GM21717 (cell line): ENCODE results near the gene ZNF430.
A peak's percentile ranks its signal among the peaks of the same experiment; 100 is the strongest.
"Not testable (repeated sequence)": the region's sequence is repeated elsewhere in the genome, so short reads cannot be mapped to it uniquely, and the experiment has no call there.

ENCODE experiments used
- ATAC-seq: cut with Tn5 transposase; IDR thresholded peaks from one replicate; pipeline ENCODE4 v1.9.1; 2021; ENCODE audit warnings: mild to moderate bottlenecking, moderate library complexity; ENCODE audit not compliant: unreplicated experiment

The ZNF430 gene

DNA sequence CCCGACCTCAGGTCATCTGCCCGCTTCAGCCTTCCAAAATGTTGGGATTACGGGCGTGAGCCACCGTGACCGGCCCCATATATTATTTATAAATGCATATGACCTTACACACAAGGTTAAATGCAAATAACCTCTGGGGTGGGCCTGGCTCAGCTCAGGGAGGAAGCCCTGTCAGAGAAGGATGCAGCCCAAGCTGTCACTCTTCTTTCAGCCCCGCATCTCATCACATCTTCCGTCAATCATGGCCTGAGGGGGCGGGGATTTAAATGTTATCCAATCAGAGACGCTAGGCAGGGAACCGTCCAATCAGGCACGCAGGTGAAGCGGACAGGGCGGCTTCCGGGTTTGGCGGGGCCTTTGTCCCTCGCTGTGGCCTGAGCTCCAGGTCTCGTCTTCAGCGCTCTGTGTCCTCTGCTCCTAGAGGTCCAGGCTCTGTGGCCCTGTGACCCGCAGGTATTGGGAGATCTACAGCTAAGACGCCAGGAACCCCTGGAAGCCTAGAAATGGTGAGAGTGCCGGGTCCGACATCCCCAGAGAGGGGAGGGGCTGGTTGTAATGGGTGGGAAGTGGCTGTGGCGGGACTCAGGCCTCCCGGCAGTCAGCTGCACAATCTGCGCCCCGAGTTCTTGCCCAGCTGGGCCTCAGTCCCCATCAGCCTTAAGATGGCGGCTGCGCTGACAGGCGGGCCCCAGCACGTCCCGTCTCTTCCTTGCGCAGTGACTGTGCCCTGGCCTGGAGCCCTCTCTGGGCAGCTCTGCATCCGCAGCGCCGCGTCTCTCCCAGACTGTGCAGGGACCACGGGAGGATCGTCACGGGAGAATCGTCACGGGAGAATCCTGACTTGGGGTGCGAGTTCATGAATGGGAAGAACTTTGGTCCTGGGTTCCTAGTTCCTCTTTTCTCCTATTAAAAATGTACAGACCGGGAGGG is at the start of gene ZNF430:
ZNF430 (plus strand) TSS at position 360 of the 930 bp plus-strand sequence; CDS start at position 504, 144 bp downstream.
- peak; percentile 95 for ATAC-seq

DNA sequence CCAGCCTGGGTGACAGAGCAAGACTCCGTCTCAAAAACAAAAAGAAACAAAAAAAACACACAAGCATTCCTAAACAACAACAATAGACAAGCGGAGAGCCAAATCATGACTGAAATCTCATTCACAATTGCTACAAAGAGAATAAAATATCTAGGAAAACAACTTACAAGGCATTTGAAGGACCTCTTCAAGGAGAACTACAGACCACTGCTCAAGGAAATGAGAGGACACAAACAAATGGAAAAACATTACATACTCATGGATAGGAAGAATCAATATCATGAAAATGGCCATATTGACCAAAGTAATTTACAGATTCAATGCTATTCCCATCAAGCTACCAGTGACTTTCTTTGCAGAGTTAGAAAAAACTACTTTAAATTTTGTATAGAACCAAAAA is 27.7 kb upstream of the ZNF430 start:
- ATAC-seq: not testable (repeated sequence)

DNA sequence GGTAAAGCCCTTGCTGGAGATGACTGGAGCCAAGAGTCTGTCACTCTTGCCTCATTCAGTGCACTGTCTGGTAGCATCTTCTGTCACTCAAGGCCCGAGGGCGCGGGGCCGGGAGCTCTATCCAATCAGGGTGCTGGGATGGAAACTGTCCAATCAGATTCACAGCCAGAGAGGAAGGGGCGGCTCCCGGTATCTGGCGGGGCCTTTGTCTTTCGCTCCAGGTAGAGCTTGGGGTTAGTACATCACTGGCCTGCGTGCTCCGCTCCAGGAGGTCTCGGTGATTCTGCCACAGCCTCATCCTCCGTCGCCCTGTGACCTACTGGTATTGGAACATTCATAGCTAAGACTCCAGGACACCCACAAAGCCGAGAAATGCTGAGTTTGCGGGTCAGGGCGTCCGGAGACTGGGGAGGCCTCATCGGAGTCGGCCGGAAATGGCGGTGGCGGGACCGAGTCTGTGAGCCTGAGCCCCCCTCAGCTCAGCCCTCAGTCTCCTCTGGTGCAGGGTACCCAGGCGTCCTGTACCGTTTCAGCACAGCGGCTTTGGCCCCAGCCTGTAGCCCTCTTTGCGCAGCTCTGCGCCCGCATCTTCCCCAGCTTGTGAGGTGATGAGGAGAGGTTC is 20.6 kb upstream of the ZNF430 start:
- peak; percentile 92 for ATAC-seq

DNA sequence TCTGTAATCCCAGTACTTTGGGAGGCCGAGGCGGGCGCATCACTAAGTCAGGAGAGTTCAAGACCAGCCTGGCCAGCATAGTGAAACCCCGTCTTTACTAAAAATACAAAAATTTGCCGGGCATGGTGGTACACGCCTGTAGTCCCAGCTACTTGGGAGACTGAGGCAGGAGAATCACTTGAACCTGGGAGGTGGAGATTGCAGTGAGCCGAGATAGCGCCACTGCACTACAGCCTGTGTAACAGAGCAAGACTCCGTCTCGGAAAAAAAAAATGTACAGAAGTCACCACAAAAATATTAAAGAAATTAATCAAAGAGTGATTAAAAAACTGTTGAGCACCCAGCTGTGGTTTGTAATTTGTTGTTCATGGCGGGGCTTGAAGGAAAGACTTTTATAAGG is 781 bp downstream of the ZNF430 start:
- ATAC-seq: not testable (repeated sequence)

DNA sequence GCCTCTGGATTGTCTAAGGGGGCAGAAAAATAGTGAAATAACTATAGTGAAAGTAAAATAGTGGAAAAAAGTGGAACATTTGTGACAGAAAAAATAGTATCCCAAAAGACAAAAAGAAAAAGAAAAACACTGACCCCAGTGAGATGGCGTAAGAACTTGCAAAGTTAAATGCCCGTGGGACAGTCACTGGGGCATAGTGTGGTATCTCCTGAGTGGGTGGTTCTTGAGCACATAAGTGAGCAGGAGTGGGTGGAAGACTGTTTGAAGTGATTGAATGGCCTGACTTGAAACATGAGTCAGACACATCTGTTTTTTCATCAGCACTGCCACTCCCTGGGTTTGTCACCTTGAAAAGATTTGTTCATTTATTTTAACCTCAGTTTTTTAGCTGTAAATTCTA is 2.5 kb downstream of the ZNF430 start:
- no peak for ATAC-seq

DNA sequence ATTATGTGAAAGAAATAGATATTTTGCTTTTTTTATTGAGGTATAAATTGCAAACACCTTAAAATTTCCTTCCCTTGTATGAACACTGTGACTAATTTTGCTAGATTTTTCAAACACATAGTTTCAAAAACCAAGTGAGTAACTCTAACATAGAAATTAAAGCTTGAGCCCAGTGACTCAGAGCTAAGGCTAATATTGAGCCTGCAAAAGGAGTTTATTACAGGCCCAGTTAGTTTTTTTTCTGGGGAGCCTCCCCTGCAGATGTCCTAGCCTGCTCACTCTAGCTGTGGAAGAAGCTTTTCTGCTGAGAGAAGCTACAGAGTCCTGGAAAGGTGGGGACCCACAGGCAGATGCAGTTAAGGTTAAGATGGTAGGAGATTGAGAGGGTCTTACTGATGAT is 3.4 kb downstream of the ZNF430 start:
- ATAC-seq: no peak

DNA sequence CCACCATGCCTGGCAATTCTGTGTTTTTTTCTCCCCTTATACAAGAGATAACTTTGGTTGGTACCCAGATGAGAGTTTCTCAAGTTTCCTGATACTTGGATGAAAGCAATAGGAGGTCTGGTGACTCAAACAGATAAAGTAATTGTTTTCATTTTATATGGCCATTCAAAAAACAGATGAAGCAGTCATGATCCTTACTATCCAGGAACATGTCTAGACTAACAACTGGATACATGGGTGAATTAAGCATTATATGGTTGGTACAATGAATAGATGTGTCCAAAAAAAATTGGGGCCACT is 8.5 kb downstream of the ZNF430 start:
- no peak for ATAC-seq

DNA sequence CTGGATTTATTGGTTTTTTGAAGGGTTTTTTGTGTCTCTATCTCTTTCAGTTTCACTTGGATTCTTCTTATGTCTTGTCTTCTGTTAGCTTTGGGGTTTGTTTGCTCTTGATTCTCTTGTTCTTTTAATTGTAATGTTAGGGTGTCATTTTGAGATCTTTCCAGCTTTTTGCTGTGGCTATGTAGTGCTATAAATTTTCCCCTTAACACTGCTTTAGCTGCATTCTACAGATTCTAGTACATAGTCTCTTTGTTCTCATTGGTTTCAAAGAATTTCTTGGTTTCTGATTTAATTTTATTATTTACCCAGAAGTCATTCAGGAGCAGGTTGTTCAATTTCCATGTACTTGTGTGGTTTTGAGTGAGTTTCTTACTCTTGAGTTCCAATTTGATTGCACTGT is 24.6 kb downstream of the ZNF430 start:
- ATAC-seq: no peak

DNA sequence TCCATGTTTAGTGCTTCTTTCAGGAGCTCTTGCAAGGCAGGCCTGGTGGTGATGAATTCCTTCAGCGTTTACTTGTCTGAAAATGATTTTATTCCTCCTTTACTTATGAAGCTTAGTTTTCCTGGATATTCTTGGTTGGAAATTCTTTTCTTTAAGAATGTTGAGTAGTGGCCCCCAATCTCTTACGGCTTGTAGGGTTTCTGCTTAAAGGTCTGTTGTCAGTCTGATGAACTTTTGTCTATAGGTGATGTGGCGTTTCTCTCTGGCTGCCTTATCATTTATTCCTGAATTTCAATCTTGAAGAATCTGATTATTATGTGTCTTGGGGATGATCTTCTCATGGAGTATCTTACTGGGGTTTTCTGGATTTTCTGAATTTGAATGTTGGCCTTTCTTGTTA is 26.0 kb downstream of the ZNF430 start:
- no peak for ATAC-seq

DNA sequence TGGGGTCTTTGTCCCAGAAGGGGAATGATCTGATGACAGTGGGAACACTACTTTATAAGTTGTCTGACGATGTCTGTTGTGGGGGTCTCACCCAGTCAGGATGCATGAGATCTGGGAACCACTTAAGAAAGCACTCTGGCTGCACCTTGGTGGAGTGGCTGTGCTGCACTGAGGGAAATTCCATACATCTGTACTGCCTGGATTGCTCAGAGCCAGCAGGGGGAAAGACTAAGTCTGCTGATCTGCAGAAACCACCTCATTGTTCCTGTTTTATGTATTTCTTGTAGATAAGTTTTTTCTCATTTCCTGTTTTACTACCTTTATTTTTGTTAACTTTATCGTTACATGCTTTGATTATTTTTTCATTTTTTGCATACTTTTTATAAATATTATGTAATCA is 27.3 kb downstream of the ZNF430 start:
- ATAC-seq: no peak

DNA sequence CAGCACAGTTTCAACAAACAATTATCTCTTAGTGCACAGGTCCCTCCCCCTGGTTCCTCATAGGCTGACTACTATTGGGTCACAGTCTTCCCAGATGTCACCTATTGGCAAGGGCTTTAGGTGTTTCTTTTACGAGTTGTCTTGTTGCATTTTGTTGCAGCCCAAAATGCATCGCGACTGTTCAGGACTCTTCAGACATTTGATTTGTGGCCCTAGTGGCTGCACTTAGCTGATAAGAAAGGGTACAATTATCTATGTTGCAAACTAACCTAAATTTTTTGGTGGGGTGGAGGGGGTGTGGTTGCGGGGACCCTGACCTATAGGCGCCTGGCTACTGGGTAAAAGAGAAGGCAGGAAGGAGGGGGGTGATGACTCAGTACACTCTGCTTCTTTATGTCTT is 32.4 kb downstream of the ZNF430 start:
- no peak for ATAC-seq

DNA sequence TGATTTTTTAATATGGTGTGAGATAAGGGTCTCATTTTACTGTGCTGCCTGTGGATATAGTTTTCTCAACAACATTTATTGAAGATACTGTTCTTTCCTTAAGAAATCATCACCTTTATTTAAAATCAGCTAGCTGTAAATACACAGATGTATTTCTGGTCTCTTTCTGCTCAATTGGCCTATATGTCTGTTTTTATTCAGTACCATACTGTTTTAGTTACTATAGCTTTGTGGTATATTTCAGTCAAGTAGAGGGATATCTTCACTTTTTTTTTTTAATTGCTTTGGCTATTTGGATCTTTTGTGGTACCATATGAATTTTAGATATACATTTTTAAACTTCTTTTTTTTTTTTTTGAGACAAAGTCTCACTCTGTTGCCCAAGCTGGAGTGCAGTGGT is 44.9 kb downstream of the ZNF430 start:
- no peak for ATAC-seq

DNA sequence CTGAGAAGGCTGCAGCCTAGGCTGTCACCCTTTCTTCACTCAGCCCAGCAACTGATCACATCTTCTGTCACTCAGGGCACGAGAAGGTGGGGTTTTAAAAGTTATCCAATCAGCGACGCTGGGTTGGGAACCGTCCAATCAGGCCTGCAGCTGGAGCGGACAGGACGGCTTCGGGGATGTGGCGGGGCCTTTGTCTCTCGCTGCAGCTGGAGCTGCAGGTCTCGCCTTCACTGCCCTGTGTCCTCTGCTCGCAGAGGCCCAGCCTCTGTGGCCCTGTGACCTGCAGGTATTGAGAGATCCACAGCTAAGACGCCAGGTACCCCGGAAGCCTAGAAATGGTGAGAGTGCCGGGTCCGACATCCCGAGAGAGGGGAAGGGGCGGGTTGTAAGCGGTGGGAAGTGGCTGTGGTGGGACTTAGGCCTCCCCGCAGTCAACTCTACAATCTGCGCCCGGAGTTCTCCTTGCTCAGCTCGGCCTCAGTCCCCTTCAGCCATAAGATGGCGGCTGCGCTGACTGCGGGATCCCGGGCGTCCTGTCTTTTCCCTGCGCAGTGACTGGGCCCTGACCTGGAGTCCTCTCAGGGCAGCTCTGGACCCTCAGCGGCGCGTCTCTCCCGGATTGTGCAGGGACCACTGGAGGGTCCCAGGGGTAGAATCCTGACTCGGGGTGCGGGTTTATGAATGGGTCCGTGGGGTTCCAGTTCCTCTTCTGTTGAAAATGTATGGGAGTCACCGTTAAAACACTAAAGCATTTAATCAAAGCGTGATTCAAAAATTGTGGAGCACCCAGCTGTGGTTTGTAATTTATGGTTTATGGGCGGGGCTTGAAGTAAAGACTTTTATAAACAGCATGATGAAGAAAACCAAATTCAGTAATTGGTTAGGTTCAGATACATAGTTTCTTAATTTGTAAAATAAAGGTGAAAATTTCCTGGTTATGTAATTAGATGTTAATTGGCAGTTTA is 61.8 kb downstream of the ZNF430 start, which contains the start of gene ZNF714:
ZNF714 (plus strand) TSS at position 193 of the 965 bp plus-strand sequence. CDS start 16,066 bp downstream, outside the sequence.
- ATAC-seq: peak; percentile 95

DNA sequence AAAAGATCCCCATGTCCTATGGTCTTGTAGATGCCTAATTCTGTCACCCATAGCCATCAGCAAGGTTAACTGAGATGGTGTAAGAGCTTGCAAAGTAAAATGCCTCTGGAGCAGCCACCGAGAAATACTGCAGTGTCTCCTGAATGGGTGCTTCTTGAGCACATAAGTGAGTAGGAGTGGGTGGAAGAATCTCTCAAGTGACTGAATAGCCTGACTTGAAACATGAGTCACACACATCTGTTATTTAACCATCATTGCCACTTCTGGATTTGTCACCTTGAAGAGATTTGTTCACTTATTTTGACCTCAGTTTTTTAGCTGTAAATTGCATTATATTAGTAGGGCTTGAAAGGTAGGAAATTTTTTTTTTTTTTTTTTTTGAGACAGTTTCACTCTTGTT is 63.9 kb downstream of the ZNF430 start:
- no peak for ATAC-seq

DNA sequence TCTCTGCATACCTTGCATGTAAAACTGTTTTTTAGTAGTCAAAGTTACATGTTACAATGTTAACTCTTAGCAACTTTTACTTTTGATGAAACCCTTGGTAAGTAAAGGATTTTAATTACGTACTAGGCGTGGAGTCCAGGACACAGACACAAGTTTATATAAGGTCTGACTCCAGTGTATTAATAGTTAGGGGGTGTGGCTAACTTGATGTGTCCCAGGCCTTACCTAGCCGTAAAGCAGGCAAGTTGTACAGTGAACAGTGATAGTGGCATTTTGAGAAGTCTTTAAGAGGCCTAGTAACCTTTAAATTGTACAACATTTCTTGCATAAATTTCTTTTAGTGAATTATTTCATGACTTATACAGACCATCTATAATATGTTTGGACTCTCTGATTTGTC is 67.4 kb downstream of the ZNF430 start:
- ATAC-seq: no peak

DNA sequence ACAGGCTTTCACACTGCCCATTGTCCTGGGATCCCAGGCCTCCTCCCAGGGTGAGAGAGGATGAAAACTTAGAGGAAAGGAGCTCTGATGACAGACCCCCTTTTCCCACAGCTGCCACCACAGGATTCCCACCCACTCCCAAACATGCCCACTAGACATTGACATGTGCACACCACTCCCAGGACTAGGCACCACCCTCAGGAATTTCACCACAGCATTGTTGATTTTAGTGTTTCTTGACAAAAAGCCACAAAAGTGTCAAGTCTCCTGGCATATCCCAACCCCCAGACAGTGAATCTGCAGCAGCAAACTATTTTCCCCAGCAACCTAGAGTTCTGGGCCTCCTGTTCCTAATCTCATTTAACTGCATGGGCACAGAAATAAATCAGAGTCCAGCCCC is 71.7 kb downstream of the ZNF430 start:
- no peak for ATAC-seq

DNA sequence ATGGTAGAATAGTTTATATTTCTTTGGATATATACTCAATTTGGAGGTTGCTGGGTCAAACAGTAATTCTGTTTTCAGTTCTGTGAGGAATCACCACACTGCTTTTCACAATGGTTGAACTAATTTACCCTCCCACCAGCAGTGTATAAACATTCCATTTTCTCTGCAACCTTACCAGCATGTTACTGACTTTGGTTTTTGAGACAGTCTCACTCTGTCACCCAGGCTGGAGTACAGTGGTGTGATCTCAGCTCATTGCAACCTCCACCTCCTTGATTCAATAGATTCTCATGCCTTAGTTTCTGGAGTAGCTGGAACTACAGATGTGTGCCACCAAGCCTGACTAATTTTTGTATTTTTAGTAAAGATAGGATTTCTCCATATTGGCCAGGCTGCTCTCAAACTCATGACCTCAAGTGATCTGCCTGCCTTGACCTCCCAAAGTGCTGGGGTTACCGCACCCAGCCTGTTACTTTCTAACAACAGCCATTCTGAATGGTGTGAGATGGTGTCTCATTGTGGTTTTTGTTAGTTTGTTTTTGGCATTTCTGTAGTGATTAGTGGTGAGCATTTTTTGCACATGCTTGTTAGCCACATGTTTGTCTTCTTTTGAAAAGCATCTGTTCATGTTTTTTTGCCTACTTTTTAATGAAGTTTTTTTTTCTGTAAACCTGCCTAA is 74.0 kb downstream of the ZNF430 start:
- no peak for ATAC-seq

DNA sequence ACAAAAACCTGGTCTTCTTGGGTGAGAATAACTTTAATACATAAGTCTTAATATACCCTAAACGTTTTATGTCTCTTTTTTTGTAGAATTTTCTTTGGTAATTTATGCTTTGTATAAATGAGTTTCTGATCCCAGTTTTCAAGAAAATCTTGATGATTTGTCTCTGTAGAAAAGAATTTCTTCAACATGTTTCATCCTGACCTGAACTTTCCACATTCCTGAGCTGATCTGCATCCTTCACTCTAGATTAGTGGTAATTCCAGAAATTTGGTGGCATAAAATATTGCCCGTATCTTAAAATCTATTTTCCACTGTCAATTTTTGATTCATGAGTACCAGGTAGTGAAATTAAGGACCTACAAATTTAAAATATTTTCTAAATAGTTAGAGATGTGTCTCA is 77.8 kb downstream of the ZNF430 start:
- no peak for ATAC-seq

DNA sequence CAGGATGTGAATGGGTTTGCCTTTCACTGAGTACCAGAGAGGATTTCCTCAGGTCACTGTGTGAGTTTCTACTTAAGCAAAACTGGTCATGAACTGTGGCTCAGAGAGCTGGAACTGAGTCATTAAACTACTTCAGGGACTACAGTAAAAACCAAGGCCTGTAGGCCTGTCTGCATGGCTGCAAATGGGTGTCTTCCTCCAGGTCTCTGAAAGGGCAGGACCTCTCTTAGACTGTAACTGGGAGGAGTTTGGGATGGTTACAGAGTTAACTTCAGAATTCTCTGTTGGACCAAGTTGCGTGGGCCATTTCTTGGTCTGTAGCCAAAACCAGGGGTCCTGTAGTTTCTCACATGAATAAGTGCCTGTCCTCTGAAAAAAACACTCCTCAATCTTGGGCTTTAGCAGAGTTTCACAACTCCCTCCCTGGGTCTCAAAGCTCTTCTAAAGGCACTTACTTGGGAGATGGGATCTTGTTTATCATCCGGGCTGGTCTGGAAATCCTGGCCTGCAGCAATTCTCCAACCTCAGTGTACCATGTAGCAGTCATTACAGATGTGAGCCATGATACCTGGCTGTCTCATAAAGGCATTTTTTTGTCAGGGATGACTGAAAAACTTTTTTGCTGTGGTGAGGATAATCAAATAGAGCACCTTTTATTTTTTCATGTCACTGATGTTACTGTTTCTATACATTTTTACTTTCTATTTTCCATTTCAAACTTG is 81.2 kb downstream of the ZNF430 start:
- ATAC-seq: no peak

DNA sequence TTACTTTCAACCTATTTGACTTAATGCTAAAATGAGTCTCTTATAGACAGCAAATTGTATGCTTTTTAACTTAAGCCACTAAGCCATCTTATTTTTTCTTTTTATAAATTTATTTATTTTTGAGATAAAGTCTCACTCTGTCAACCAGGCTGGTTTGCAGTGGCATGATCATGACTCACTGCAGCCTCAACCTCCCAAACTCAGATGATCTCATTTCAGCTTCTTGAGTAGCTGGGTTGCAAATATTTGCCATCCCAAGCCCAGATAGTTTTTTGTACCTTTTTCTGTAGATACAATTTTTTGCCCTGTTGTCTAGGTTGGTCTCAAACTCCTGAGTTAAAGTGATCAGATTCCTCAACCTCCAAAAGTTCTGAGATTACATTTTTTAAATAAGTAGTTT is 88.7 kb downstream of the ZNF430 start:
- ATAC-seq: no peak
